Fibroblast of pulmonary artery (primary cell): ENCODE data around the gene PRRG2.

Experiments
- DNase-seq: peaks from one replicate; pipeline ENCODE4 v3.0.0-alpha.2; 2010; ENCODE audit warnings: low read depth
- H3K4me3 ChIP-seq: replicated peaks from 2 replicates; pipeline ENCODE4 v1.5.1; 2011; ENCODE audit warnings: low read depth, mild to moderate bottlenecking, control low read depth, low read length, moderate library complexity
- TF ChIP-seq, protein P1 (sequence below): IDR thresholded peaks from 2 replicates; pipeline ENCODE4 v1.5.1; 2011; ENCODE audit warnings: mild to moderate bottlenecking, control low read depth, low read length, inconsistent platforms; ENCODE audit errors: missing control alignments

PRRG2 gene

DNA sequence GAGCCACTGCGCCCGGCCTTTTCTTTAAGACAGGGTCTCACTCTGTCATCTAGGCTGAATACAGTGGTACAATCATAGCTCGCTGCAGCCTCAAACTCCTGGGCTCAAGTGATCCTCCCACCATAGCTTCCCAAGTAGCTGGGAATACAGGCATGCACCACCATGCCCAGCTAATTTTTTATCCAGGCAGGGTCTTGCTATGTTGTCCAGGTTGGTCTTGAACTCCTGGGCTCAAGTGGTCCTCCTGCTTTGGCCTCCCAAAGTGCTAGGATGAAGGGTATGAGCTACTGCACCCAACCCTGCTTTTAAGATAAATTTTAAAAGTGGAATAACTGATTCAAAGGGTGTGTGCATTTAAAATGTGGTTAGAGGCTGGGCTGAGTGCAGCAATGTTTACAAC, 14.8 kb upstream of the PRRG2 start:
- no peak for DNase-seq
- TF ChIP-seq, protein P1, sequence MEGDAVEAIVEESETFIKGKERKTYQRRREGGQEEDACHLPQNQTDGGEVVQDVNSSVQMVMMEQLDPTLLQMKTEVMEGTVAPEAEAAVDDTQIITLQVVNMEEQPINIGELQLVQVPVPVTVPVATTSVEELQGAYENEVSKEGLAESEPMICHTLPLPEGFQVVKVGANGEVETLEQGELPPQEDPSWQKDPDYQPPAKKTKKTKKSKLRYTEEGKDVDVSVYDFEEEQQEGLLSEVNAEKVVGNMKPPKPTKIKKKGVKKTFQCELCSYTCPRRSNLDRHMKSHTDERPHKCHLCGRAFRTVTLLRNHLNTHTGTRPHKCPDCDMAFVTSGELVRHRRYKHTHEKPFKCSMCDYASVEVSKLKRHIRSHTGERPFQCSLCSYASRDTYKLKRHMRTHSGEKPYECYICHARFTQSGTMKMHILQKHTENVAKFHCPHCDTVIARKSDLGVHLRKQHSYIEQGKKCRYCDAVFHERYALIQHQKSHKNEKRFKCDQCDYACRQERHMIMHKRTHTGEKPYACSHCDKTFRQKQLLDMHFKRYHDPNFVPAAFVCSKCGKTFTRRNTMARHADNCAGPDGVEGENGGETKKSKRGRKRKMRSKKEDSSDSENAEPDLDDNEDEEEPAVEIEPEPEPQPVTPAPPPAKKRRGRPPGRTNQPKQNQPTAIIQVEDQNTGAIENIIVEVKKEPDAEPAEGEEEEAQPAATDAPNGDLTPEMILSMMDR: no peak
- H3K4me3 ChIP-seq: no peak overlapping the region

DNA sequence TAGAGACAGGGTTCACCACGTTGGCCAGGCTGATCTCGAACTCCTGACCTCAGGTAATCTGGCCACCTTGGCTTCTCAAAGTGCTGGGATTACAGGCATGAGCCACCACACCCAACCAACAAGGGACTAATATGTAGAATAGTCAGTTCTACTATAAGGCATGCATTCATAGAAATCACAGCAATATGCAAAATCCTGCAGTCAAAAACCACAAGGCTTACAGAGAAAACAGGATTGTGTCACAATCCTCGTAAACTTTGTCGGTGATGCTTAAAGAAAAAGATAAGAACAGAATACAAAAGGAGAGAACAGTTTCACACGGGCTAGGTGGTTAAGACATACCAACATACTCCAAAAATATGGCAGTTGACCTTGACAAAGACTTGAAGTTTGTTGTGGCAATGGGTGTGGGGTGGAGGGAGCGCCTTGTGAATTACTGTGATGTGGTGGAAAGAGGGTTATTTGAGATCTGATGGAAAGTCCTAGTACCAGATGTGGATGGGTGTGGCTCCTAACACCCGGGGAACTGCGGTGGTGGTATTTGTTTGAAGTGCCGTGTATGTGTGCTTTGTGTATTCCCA, 13.2 kb upstream of the PRRG2 start:
- TF ChIP-seq, protein P1: no peak
- no peak overlapping the region for H3K4me3 ChIP-seq
- no peak for DNase-seq

DNA sequence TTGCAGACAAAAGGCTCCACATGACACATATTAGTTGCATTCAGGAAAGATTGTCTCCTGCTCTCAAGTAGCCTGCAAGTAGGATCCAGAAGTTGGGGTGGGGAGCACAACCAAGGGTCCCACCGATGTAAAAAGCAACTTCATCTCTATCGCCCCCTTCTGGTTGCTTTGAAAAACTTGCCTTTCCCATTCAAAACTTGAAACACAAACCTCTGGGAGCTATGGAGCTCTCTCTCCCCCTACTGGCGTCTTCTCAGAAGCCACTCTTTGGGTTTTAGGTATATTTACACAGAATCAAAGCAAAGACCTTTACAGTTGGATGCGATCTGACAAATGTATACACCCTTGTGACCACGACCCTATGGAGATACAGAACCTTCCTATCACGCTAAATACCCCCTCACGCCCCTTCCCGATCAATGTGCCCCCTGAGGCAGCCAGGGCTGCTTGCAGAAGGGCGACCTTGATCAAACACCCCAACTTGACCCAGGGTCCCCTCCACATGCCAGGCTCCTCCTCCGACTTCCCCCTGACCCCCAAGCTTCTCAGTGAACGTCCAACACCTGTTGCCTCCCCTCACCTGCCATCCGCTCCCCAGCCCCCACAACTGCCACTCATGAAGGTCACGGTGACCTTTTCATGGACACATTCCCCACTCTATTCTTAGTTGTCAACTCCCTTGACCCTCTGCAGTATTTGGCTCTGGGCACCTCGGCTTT, 10.8 kb upstream of the PRRG2 start:
- H3K4me3 ChIP-seq: no peak overlapping the region
- TF ChIP-seq, protein P1: no peak
- peak; percentile 92 for DNase-seq

DNA sequence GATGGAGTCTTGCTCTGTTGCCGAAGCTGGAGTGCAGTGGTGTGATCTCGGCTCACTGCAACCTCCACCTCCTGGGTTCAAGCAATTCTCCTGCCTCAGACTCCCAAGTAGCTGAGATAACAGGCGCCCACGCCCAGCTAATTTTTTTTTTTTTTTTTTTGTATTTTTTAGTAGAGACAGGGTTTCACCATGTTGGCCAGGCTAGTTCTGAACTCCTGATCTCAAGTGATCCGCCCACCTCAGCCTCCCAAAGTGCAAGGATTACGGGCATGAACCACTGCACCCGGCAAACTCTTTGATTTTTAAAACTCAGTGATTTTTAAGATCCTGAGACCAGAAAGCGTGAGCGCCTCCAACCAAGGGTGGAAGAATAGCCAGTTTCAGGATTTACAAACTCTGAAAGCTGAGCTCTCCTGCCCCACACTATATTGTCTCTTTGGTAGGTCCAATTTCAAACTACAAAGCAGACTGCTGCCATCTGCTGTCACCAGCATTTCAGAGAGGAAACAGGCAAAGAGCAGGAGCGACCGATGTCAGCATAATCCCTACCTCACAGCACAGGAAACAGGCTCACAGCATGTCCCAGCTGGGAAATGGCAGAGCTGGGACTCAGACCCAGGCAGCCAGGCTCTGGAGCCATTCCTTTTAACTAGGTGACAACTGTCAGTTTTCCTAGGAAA, 10.0 kb upstream of the PRRG2 start:
- H3K4me3 ChIP-seq: no peak overlapping the region
- no peak for DNase-seq
- TF ChIP-seq, protein P1: no peak

DNA sequence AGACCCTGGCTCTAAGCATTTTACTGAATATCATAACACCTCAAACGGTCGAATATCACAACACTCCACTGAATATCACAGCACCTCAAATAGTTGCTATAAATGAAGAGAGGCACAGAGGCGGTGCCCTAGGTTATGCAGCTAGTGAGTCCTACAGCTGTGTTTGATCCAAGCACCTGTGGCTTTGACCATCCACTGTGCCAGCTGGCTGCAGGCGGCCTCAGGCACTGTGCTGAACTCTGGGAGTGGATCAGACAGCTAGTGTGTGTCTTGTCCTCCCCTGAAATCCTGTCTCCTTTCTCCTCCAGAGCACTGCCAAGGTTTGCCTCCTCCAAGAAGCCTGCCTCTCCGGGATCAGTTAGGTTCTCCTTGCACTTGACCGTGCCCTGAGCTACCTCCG, 8.1 kb upstream of the PRRG2 start:
- TF ChIP-seq, protein P1: no peak
- no peak overlapping the region for H3K4me3 ChIP-seq
- no peak for DNase-seq

DNA sequence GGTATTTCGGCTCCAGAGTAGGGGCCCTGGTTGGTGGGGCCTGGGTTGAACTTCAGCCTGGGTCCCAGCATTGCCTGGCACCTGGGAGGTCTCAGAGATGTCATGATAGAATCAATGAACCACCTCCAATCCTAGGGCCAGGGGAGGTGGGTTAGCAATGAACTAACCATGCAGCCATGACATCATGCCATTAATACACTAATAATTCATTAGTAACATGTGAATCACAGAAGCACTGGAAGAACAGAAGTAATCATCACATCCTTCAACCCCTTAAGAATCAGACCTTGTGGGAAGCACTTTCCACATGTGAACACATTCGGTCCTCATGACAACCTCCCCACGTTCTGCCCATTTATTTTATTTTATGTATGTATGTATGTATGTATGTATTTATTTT, 7.7 kb upstream of the PRRG2 start:
- DNase-seq: no peak
- TF ChIP-seq, protein P1: no peak
- no peak overlapping the region for H3K4me3 ChIP-seq
